T follicular helper cell (primary cell): ENCODE measurements around the gene POC1B.

ENCODE experiments used
- DNase-seq: peaks from one replicate; pipeline ENCODE4 v3.0.0-alpha.2; 2020; ENCODE audit warnings: low read depth
- total RNA-seq, 2 experiments: gene quantifications; one replicate each; lab custom pipeline; 2026; lab: John Stamatoyannopoulos, UW

POC1B gene
- total RNA-seq, result 27.2 to 32.5 reads per million in 2 experiments

- DNase-seq, result peak; percentile 31
Measured at GRCh38 chr12:89525824-89526770, at the start of gene POC1B. Gene POC1B, minus strand, starts transcription at chr12:89526047. Its CDS starts 152 bp downstream, at chr12:89525895.

- DNase-seq, result no peak
Measured at GRCh38 chr12:89575374-89575773, 49.5 kb upstream of the POC1B start.

- DNase-seq, result no peak
Measured at GRCh38 chr12:89574736-89575208, 48.9 kb upstream of the POC1B start.

DNA sequence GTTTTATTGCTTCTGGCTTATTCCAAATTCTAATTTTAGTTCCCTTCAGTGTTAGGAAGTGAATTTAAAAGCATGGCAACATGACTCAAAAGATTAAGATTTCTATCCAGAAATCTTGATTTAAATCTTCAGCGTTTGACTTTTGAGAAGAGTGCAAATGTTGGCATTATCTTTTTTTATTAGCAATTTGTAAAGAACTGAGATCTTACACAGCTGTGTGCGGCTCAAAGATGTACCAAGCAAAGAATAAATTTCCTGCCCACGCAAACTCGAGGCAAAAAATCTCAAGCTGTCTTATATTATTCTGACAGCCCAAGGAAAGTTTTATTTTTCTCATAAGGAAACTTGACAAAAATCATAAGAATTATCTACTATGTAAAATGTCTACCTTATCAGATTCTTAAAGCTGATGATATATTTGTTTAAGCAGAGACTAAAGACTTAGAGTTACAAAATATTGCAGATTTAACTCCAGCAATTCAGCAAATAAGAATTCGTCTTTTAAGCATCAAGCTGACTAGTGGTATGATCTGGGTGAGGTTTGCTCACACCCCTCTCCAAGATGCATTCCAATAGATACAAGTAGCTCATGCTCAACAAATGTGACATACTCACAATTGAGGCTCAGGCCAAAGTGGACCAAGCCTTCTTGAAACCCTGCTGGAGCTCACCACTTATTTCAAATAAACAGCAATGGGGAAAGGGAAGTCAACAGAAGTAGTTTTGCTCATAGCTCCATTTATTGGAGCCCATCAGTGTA, 47.4 kb upstream of the POC1B start:
- DNase-seq, result no peak

GRCh38 chr12:89571491-89572195, 45.8 kb upstream of the POC1B start:
- DNase-seq, result no peak

DNA sequence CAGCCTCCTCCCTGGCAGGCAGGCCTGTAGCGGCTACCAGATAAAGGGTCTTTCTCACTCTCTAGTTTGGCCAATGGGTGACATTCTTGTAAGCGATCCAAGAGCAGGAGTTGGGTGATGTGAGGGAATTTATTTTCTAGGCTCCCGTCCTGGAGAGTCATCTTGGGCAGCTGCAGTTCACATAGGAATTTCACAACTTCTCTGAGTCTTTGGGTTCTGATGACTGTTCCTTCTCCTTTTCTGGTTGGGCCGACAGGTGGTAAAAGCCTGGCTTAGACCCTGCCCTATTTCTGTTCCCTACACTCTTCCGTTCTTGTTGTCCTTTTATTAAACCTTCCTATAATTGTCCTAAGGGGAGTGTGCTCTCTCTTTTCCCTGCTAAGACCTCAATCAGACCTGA, 42.6 kb upstream of the POC1B start:
- DNase-seq, result no peak

DNA sequence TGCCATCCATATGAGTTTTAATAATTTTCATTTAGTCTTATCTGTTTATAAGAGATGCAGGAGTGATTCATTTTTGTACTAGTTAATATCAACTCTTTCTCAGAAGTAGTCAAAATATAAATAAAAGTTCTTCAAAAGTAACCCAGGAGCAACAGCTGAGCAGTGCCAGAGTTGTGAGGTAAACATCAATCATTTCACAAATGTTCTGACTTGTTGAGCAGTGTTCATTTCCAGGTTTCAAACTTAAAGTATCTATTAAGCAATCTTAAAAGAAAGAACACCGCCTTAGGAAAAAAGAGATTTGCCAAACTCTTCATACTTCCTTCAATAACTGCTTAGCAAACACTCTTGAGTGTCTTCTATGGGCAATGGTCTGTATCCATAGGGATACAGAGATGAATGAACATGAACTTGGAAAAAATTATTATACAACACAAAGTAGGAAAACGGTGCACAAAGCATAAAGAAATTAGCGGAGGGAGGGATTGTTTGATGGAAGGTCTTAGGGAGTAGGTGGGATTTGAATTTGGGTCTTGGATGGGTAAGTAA, 41.9 kb upstream of the POC1B start:
- no peak for DNase-seq

DNA sequence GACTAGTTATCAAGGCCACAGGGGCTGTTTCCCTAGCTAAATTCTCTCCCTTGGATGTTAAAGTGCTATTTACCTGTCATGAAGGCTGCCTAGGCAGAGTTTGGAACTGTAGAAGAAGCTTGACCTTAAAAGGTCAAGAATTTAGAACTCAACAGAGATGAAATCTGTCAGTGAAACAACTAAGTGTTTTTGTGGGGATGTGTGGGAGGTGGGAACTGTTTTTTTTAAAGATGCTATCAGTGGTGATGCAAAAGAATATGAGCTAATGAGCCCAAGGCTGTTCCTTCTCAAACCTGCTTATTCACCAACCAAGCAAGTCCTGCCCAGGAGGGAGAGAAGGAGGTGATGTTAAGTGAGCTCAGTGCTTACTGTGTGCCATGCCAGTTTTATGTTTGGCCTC, 40.8 kb upstream of the POC1B start:
- DNase-seq, result no peak

DNA sequence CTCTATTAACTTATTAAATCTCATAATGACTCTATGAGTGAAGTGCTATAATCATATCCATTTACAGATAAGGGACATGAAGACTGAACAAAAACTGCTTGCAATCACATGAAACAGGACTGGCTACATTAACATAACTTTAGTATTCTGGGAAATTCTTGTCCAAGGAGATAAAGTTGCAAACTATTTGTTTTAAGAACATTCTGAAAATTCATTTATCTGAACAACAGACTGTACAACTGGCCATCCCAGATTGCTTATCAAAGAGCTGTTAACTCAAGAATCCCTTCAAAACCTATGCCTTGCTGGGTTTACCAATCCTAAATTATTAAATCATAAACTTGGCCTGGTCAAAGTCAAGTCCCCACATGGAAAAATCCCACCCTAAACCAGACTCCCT, 39.2 kb upstream of the POC1B start:
- no peak for DNase-seq

GRCh38 chr12:89559753-89560152, 33.9 kb upstream of the POC1B start:
- DNase-seq, result no peak

- DNase-seq, result no peak
Measured at GRCh38 chr12:89556976-89557375, 31.1 kb upstream of the POC1B start.

DNA sequence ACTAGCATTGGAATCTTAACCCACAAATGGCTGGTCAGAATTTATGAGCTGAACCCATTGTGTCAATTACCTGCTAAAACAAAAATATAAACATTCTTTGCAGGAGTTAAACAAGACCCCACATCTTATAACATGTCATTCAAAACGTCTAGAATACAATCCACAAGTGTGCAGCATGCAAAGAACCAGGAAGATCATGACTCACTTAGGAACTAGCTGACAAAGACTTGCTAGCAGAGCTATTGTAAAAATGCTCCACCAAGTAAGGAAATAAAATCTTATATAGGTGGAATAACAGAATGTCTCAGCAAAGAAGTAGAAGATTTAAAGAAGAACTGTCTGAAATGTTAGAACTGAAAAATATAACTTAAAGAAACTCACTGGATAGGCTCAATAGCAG, 26.5 kb upstream of the POC1B start:
- DNase-seq, result no peak

DNA sequence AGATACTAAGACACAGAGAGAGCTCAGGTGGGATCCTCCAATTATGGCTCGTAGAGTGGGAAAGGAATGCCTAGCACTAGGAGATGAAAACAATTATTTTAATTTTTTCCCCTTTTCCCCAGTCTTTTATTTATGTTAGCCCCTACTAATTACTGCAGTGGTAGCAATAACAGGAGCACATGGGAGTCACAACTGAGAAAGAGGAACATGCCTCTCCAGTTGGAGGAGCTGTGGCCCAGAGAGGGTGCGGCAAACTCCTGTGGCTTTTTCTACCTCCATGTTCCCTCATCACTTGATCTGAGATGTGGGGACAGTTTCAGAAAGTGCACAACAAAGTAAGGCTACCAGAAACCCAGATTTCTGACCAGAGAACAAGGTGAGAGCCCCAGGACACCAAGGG, 25.9 kb upstream of the POC1B start:
- no peak for DNase-seq

DNA sequence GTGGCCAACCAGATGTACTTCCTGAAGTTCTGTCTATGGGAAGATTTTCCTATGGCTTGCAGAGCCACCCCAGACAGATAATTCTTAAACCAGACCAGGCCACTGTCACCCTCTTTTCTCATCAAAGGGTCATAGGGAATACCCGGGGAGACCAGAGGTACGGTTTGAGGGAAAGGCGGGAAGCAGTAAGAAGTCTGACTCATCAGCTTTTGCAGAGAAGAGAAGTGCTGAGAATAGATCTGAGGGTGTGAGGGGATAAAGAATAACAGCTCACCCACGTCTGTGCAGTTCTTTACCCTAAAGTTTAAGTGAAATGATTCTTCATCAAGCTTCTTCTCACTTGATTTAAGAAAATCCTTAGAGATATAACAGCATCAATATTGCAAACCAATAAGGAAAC, 21.3 kb upstream of the POC1B start:
- no peak for DNase-seq

GRCh38 chr12:89546151-89546550, 20.3 kb upstream of the POC1B start:
- DNase-seq, result no peak

DNA sequence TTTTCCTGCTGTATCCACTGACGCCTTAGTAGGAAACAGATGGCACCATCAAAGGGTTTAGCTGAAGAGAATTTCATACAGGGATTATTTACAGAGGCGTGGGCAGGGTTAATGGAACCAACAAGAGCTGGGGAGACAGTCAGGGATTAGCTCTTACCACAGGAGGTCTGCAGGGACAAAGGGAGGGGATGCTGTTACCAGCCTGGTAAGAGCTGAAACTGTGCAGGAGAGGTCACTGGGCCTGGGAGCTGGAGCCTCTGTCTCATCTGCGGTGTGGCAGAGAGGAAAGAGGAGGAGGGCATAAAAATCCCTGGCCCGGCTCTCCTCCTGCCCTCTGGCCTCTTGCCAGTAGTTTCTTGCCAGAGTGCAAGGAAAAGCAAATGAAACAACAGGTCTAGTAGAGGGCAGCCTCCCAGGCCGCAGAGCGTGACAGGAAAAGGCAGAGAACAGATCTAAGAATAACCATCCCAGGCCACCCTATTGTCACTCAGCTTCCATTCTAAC, 18.9 kb upstream of the POC1B start:
- DNase-seq, result no peak

DNA sequence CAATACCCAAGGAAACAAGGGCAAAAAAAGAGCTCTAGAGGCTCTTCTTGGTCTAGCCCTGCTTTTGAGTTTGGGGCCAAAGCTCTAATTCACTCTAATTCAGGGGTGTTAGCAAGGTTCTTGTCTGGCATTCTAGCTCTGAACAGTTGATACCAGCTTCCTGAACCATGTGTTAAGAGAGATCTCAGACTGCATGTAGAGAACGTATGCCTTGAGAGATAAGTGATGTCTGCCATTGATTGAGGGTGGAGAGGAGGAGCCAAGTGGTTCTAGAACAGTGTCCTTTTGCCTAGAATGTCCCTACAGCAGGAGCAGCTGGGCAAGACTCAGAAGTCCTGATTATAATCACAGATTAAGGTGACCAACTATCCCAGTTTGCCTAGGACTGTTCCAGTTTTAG, 18.2 kb upstream of the POC1B start:
- no peak for DNase-seq

DNA sequence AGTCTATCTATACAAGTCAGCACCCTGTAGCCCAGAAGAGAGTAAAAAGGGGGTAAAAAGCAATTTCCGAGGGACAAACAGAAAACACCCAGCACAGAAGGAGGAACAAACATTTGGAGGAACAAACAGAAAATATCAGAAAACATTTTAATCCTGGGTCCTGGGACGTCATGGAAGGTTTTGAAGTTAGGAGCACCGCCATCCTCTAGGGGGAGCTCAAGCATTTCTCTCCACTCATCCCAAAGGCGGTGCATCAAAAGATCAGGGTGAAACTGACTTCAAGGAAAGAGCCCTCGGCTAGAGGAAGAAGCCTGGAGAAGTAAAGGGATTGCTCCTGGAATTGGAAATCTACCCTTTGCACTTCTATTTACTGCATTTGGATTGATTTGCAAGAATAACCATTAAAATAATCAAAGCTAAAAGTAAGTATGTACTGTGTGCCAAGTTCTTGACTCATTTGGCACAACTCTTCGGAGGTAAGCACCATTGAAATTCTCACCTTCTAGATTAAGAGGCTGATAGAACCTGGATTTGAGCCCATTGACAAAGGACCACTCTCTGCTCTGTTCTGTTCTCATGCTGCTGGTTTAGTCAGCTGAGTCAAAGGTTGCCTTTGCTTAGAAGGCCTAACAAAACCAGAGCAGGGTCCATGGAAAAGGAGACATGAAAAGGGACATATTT, 17.2 kb upstream of the POC1B start:
- peak; percentile 40 for DNase-seq

GRCh38 chr12:89542236-89542635, 16.4 kb upstream of the POC1B start:
- no peak for DNase-seq

GRCh38 chr12:89540586-89540985, 14.7 kb upstream of the POC1B start:
- DNase-seq, result no peak
